HG03097 (cell line): ENCODE data around the gene FAM20C.
A peak's percentile ranks its signal among the peaks of the same experiment; 100 is the strongest.

Experiments
- ATAC-seq: cut with Tn5 transposase; IDR thresholded peaks from one replicate; pipeline ENCODE4 v1.9.1; 2021; ENCODE audit not compliant: unreplicated experiment, low FRiP score

The FAM20C gene

DNA sequence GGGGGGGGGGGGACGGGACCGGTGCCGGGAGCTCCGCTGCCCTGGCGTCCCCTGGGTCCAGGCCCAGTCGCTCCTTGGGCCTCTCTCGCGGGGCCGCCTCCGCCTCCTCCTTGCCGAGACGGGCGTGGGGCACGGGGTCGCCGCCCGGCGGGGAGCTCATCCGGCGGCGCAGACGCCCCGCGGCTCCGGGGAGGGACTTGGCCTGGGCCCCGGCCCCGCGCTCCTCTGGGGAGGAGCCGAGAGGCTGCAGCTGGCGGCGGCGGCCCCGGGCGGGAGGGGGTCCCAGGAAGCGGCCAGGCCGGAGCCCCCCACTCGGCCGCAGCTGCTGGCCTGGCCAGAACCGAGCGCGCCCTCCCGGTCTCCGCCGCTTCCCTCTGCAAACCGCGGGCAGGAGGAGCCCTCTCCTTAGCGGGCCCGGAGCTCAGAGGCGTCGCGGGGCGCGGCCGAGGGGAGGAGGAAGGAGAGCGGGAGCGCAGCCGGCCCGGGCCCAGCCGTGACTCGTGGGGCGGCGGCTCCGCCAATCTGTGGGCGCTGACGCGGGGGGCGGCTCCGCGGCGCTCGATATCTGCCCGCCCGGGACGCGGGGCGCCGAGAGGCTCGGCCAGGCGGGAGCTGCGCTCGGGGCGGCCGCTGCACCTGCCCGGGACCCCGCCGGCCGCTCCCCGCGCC, at the start of gene FAM20C:
FAM20C (plus strand) TSS at position 591 of the 669 bp plus-strand sequence. CDS start 629 bp downstream, outside the sequence.
- ATAC-seq, result no peak

DNA sequence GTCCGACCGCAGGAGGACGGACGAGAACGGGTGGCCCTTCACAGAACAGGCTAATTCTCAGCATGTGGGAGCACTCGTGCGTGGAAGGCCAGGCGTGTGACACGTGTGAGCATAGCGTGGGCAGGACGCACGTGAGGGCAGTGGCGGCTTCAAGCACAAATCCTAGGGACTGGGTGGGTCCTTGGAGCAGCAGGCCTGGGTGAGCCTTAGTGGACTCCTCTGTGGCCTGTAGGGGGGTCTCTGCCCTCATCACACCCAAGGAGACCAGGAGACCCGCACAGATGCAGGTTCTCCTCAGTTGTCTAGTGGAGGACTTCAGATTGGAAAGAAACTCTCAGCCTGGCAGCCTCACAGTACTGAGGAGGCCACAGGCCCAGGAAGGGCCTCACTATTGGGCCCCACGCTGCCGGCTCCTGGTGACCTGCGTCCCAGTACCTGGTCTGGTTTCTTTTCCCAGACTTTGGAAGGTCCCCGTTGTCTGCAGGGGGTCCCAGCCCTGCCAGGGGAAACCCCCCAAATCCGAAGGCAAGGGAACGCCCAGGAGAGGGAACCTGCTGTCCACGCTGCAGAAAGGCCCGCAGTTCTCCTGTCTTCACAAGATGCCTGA, 49.1 kb upstream of the FAM20C start:
- ATAC-seq, result no peak

DNA sequence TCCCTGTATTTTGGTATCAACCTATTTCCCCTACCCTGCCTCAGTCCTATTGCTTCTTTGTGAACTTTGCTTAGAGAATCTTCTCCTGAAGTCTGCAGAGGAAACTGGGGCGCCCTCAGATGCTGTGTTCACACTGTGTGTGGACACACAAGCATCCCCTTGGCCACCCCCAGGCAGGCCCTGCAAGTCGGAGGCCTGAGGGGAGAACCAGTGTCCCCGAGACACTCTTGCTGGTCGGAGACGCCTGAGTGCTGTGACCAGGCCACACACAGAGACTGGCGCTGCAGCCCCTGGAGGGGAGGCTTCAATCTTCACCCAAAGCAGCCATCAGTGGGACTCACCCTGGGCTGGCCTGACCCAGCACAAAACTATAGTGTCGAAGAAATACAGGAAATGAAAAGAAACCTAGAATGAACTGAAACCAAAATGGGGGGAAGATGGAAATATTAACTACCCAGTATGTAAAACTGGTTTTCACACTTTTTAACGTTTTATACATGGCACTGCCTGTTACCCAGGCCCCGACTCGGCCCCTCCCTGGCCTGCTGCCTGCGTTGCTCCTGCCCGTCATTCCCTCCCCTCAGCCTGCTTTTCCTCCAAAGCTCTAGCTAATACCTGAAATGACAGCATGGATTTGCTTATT, 48.4 kb upstream of the FAM20C start:
- ATAC-seq, result no peak

DNA sequence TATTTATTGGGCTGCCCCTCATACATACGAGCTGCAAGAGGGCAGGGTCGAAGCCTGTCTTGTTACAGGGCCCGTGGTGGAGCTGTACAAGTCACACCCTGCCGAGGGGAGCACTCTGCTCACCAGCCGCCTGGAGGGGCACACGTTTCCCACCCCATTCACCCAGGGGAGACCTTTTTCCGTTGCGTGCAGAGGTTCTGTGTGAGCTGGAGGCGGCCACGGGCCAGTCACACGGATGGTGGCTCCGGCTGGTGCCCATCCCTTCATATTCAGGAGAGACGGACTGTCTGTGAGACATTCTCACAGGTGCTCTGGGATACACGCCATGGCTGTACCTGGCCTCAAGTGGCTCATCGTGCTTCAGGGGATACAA, 47.9 kb upstream of the FAM20C start:
- no peak for ATAC-seq

DNA sequence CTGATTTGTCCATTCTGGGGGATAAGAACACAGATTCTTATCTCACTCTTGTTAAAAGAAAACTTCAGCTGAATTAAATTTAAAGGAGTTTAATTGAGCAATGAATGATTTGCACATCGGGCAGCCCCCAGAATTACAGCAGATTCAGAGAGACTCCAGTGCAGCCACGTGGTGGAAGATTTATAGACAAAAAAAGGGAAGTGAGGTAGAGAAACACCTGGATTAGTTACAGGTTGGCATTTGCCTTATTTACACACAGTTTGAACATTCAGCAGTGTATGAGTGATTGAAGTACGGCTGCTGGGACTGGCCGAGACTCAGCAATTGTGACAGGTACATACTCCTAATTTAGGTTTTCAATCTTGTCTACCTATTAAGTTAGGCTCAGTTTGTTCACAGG, 46.5 kb upstream of the FAM20C start:
- ATAC-seq, result no peak

DNA sequence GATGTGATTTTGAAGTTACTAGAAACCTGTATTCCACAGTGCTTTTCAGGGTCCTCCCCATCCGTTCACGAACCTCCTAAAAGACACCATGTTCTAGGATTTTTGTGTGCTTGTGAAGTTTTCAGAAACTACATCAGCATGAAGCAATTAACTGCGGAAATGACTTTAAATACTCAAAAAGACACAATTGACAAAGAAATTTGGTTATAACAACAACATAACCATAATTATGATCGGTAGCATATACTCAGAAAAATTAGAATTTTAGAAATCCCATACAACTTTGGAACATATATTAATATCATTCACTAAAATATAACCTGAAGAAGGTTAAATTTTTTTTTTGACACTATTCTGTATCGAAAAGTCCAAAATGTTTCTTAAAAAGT, 43.8 kb upstream of the FAM20C start:
- ATAC-seq, result no peak

DNA sequence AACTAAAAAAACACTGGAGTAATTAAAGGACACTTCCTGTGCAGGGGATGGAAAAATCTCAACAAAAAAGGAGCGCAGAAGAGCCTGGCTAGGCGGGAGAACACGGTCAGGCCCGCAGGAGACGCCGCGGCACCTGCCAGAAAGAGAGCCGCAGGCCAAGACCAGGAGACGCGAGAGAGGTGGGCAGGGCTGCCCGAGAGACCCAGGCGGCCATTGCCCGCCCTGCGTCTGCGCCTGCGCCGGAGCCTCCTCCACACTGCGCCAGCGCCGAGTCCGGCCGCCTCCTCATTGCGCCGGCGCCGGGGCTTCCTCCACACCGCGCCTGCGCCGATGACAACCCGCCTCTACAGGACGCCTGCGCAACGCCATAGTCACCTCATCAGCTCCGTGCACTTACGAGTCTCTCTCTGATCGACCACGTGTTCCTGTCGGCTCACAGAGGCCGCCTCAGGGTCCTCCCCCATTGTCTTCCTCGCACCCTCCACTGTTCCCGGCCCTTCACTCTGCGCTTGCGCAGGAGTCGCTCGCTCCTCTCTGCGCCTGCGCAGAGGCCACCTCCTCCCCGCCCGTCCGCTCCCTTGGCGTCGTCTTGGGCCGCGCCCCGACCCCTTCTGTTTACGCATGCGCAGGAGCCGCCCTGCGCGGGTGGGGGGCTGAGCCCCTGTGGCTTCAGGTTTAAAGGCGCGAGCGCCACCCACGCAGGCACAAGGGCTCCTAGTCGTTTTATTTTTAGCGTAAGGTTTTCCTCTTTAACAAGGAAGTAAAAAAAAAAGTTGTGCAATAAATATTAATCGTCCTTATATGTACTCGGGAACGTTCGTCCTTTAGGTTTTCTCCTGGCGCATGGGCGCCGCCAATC, 43.2 kb upstream of the FAM20C start:
- peak; percentile 95 for ATAC-seq

DNA sequence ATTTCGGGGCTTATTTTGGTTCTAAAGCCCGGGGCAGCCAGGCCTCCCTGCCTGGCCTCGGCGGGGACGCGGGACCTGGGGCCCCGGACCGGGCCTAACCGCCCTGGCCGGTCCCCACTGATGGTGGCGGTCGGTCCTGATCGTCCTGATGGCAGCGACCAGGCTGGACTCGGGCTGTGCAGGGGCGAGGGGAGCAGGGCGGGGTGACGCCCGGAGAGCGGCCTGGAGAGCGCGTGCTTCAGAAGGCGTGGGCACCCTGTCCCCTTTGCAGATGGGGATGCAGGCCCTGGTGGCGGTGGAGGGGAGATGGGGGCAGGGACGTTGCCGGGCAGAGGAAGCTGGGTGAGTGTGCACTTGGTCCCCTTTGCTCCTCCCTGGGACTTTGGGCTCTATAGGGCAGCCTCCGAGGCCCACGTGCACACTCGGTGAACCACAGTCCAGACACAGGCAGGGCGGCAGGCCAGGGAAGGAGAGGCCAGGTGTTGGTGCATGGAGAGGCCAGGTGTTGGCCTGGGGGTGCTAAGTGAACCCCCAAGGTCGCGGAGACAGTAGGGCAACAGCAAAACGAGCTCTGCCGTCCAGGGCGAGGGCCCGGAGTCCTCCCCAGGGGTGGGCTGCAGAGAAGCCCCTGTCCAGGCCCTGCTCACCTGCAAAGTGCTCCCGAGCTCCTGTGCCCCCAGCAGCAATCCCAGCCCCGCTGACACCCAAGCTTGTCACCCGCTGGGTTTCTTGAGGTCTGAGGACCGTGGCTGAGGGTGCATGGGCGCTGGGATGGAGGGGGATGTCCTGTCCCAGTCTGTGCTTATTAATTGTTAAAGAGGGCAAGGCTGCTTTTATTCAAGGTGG, 42.4 kb upstream of the FAM20C start:
- peak; percentile 28 for ATAC-seq

DNA sequence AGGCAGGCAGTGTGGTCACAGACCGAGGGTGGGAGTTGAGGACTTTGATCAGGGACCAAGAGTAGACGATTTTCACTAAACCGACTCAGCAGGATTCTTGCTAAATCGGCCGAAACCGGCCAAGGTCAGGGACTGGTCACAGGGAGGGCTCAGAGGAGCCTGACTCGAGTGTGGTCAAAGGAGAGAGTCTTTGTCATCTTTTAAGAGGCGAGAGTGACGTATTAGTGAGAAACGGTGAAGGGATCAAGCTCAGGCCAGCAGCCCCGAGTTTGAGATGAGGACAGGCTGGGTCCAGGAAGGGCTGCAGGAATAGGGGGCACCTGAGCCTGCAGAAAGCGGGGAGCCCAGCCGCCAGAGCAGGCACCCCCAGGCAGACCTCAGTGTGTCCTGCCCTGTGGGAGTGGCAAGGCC, 41.6 kb upstream of the FAM20C start:
- no peak for ATAC-seq

DNA sequence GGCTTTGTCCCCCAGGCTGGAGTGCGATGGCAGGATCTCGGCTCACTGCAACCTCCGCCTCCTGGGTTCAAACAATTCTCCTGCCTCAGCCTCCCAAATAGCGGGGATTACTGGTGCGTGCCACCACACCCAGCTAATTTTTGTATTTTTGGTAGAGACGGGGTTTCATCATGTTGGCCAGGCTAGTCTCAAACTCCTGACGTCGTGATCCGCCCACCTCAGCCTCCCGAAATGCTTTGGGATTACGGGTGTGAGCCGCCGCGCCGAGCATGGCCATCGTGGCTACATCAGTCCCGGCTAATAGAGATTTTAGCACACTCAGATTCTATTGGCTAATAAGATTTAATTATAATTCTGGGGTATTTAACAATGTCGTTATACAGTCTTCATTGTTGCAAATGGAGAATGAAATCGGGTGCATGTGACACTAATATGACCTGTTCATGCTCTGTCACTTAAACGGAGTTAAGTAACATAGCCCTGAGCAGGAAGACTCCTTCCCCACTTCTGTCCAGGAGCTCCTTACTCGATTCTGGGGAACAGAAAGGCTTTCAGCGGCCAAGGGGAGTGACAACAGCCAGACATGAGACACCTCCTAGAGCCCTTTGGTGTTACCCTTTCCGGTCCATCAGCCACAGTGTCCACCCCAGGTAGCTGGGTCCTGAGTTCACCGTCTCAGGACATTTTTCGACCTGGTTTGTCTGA, 40.9 kb upstream of the FAM20C start:
- ATAC-seq, result no peak

DNA sequence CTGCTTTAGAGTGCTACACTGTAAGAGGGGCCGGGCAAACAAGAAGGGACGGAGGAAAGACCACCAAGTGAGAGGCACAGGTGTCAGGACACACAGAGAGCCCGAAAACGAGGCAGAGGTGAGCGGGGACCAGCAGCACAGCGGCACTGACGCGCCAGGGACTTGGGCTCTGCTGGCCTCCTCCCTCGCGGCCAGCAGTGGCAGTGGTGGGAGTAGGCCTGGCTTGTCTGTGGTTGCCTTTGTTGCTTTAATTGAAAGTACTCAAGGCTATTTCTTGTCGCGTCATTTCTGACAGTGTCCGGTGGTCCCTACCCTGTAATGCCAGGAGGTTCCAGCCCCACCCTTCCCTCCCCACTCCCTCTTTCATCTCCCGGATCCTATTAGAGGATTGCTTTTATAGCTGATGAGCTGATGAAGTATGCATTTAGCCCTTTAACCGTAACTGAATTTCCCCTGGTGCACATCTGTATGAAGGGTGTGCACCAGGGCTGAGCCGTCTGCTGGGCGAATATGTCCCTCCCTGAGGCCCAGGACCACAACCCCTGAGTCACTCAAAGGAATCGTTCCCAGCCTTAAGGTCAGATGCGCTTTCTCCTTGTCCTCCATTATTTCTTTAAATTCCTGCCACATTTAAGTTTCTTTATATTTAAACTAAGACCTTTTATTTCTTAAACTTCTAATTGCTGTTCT, 39.5 kb upstream of the FAM20C start:
- no peak for ATAC-seq

DNA sequence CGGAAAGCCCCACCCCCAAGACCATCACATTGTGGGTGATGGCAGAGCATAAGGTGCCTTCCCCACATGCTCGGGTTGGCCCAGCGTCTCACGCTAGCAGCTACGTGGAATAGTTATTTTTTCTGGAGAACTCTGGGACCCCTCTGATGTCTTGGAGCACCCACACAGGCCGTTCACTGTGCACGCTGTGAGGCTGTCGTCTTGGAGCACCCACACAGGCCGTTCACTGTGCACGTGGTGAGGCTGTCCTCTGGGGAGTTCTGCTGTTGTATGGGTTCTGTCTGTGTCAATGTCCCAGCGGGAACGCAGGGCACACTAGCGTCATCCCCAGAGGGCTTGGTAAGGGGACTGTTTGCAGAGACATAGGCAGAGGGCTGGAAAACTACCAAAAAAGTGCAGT, 38.8 kb upstream of the FAM20C start:
- no peak for ATAC-seq

DNA sequence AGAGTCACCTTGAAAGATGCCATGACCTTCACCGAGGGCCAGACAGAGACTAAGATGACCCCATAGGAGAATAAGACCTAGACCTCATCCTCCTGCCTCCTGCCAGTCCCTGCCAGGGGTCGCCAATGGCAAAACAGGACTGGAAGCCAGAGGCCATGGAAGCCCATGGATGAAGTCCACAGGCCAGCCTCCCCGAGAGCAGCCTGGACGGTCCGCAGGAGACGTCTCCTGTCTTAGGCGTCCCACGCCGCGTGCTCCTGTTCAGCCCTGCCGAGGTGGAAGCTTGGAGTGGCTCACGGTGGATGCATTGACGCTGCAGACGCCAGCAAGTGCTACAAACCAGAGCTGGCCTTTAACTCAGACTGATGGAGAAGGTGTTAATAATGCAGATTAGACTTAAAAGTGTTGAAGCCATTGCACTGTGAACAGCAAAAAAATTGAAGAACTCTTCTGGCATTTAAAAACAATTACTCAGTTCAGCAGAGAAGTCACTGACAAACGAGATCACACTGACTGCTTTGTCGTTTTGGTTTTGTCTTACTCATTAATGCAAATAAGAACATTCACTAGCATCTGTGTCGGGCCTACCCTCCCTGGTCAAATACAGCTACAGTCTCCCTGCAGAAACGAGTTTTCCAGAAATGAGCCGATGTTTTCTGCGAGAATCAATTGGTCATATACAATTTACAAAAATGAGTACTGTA, 38.1 kb upstream of the FAM20C start:
- no peak for ATAC-seq

DNA sequence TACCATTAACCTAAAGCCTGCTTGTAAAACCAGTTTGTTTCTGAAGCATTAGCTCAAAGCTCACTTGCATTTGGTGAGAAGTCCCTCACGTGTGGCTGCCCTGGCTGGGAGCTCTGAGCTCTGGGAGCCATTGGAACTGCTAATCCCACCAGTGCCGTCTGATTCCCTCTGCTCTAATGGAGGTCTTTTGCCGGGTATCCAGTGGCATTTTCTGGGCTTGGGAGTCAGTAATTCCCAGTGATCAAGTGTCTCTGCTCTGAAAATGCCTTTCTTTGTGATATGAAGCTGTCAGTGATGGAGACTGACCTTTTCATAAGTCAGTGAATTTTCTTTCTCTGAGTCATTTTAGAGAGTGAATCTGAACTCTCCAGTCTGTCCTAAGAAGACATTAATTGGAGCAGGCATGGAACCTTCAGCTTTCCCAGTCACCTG, 36.9 kb upstream of the FAM20C start:
- ATAC-seq, result no peak

DNA sequence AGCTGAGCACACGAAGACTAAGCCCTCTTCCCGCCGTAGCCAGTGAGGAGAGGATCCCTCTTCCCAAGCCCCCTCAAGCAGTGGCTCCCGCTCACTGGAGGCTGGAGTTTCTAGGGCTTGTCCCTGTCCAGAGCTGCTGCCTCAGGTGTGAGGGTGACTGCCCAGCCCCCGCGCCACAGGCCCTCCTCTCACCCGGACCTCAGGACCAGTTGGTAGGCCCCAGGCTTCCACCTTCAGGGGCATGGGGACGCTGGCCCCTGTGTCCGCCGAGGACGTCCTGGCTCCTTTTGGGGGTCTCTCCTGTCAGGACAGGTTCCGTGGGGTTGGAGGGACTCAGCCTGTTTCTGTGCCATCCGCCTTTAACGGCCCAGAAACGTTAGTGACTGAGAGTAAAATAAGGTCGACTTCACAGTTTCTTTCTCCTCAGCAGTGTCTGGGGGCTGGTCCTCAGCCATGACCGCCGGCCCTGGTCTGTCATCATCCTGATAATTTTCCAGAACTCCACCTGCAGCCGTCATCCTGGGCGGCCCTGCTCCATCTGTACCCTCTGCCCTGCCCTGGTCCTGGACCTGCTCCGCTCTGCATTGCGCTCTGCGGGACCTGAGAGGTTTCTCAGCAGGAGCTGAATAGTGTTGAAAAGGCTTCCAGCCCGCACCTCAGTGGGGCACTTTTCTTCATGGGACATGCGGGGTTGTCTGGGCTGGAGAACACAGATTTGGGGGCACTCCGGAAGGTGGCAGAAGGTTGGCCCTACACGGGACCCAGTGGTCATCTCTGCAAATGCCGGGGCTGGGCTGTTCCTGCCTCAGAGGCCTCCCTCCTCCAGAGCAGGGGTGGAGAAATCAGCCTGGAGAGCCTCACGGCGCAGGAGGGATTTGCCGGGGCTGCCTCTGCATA, 36.0 kb upstream of the FAM20C start:
- no peak for ATAC-seq

DNA sequence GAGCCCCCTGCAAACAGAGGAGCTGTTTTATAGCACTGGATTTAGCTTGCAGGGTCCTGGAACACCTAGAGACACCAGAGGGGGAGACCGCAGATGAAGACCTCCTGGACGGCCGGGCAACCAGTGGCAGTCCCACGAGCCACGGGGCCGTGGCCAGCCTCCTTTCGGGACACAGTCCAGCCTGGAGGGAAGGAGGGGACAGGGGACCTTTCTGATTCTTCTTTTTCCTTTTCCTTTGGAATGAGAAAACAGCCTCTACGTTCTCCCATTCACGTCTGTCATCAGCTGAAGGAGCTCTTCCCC, 35.4 kb upstream of the FAM20C start:
- no peak for ATAC-seq

DNA sequence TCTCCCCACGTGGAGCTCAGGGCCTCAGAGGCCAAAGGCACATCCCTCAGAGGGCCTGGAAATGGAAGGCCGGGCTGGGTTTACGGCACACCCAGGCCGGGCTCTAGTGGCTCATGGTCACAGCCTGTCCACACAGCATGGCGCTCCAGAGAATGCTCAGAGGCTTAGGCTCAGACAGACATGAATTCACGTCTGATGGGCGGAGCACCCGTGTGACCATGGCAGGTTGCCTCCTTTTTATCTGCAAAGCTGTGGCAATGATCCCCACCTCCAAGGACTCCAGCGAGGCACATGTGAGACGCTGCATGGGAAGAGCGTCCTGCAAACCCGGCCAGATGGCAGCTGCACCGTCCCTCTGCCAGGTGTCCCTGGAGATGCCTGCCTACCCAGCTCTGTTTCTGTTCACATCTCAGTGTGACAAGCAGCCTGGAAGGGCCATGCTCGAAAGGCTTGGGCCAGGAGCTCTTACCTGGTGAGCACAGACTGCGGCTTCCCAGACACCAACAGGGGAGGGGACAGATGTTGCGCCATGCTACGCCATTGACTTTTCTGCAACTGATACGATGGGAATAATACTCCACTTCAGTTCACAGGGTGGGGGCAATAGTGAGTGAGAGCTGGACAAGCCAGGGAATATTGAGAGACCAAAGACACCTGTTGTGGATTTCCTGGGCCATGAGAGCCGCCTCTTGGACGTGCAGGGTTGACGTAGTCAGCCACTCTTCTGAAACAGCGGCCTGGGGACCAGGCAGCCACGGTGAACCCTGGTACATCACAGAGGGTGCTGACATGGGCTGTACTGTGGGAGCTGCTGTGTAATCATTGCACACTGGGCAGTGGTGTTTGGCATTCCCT, 34.4 kb upstream of the FAM20C start:
- no peak for ATAC-seq
